ENCODE results near the gene ST6GALNAC4. TPM values are rescaled to one million over a fixed set of nuclear protein-coding genes. Genes with fewer than 3 reads are reported as not detected.
A peak's percentile ranks its signal among the peaks of the same experiment; 100 is the strongest.

ST6GALNAC4 gene
- total RNA-seq (2014; rRNA removed; shearing (Covaris generic); ENCODE audit: low replicate concordance): 4.7 and 26.9 TPM in 2 replicates

- Histone ChIP-seq H3K27me3 (no peaks in the 10 kb centered on the region), H3K9me3 (no peaks in the 10 kb centered on the region), H3K36me3 (peaks cover 7% of the 10 kb centered on the region), H3K4me3 (peak within 1 kb of the TSS; percentile 75)
- peak; percentile 89 for DNase-seq
These were observed at the start of gene ST6GALNAC4 for GRCh38 chr9:127916720-127917581. TSS of gene ST6GALNAC4 (minus strand) at chr9:127917041. CDS start at chr9:127916419, 622 bp downstream.

GRCh38 chr9:127965953-127966352 lies 49.1 kb upstream of the ST6GALNAC4 start:
- H3K9me3 ChIP-seq: no peaks in the 10 kb centered on the region
- DNase-seq: no peak
- peaks cover 18% of the 10 kb centered on the region for H3K36me3 ChIP-seq
- H3K4me3 ChIP-seq: no peak overlapping the region
- H3K27me3 ChIP-seq: no peaks in the 10 kb centered on the region

- Histone ChIP-seq H3K27me3 (no peaks in the 10 kb centered on the region), H3K9me3 (no peaks in the 10 kb centered on the region), H3K4me3 (no peak overlapping the region), H3K36me3 (peaks cover 13% of the 10 kb centered on the region)
- peak; percentile 54 for DNase-seq
These were observed 46.7 kb upstream of the ST6GALNAC4 start for GRCh38 chr9:127963359-127964064.

GRCh38 chr9:127963041-127963358 lies 46.2 kb upstream of the ST6GALNAC4 start:
- Histone ChIP-seq H3K27me3 (no peaks in the 10 kb centered on the region), H3K4me3 (no peak overlapping the region), H3K9me3 (no peaks in the 10 kb centered on the region), H3K36me3 (peaks cover 9% of the 10 kb centered on the region)
- no peak for DNase-seq

- Histone ChIP-seq H3K27me3 (no peaks in the 10 kb centered on the region), H3K4me3 (no peak overlapping the region), H3K9me3 (no peaks in the 10 kb centered on the region), H3K36me3 (peaks cover 11% of the 10 kb centered on the region)
- no peak for DNase-seq
These were observed 45.4 kb upstream of the ST6GALNAC4 start for GRCh38 chr9:127962278-127962677.

GRCh38 chr9:127961613-127962155 lies 44.8 kb upstream of the ST6GALNAC4 start:
- H3K9me3 ChIP-seq: no peaks in the 10 kb centered on the region
- no peaks in the 10 kb centered on the region for H3K27me3 ChIP-seq
- no peak for DNase-seq
- H3K4me3 ChIP-seq: no peak overlapping the region
- peaks cover 14% of the 10 kb centered on the region for H3K36me3 ChIP-seq

GRCh38 chr9:127961155-127961490 lies 44.3 kb upstream of the ST6GALNAC4 start:
- Histone ChIP-seq H3K9me3 (no peaks in the 10 kb centered on the region), H3K4me3 (no peak overlapping the region), H3K27me3 (no peaks in the 10 kb centered on the region), H3K36me3 (peaks cover 14% of the 10 kb centered on the region)
- DNase-seq: no peak

- Histone ChIP-seq H3K36me3 (peaks cover 14% of the 10 kb centered on the region), H3K27me3 (no peaks in the 10 kb centered on the region), H3K4me3 (no peak overlapping the region), H3K9me3 (no peaks in the 10 kb centered on the region)
- no peak for DNase-seq
These were observed 43.7 kb upstream of the ST6GALNAC4 start for GRCh38 chr9:127960410-127961154.

GRCh38 chr9:127959841-127960409 lies 43.1 kb upstream of the ST6GALNAC4 start:
- Histone ChIP-seq H3K9me3 (no peaks in the 10 kb centered on the region), H3K27me3 (no peaks in the 10 kb centered on the region), H3K4me3 (no peak overlapping the region), H3K36me3 (peaks cover 14% of the 10 kb centered on the region)
- no peak for DNase-seq

GRCh38 chr9:127959398-127959797 lies 42.6 kb upstream of the ST6GALNAC4 start:
- DNase-seq: no peak
- H3K4me3 ChIP-seq: no peak overlapping the region
- H3K9me3 ChIP-seq: no peaks in the 10 kb centered on the region
- peaks cover 14% of the 10 kb centered on the region for H3K36me3 ChIP-seq
- H3K27me3 ChIP-seq: no peaks in the 10 kb centered on the region

- no peaks in the 10 kb centered on the region for H3K9me3 ChIP-seq
- H3K4me3 ChIP-seq: no peak overlapping the region
- no peak for DNase-seq
- H3K27me3 ChIP-seq: no peaks in the 10 kb centered on the region
- H3K36me3 ChIP-seq: peaks cover 14% of the 10 kb centered on the region
These were observed 41.9 kb upstream of the ST6GALNAC4 start for GRCh38 chr9:127958728-127959127.

- Histone ChIP-seq H3K36me3 (peaks cover 6% of the 10 kb centered on the region; the same call in 1 of the 2 replicates), H3K4me3 (no peak overlapping the region), H3K27me3 (no peaks in the 10 kb centered on the region), H3K9me3 (no peaks in the 10 kb centered on the region)
- DNase-seq: peak; percentile 46
These were observed 38.6 kb upstream of the ST6GALNAC4 start for GRCh38 chr9:127955294-127956015.

GRCh38 chr9:127954831-127955293 lies 38.0 kb upstream of the ST6GALNAC4 start:
- Histone ChIP-seq H3K36me3 (peaks cover 6% of the 10 kb centered on the region; the same call in 1 of the 2 replicates), H3K27me3 (no peaks in the 10 kb centered on the region), H3K9me3 (no peaks in the 10 kb centered on the region), H3K4me3 (no peak overlapping the region)
- no peak for DNase-seq

- Histone ChIP-seq H3K4me3 (no peak overlapping the region), H3K27me3 (no peaks in the 10 kb centered on the region), H3K36me3 (peaks cover 4% of the 10 kb centered on the region; the same call in 1 of the 2 replicates), H3K9me3 (no peaks in the 10 kb centered on the region)
- DNase-seq: no peak
These were observed 37.1 kb upstream of the ST6GALNAC4 start for GRCh38 chr9:127953768-127954505.

GRCh38 chr9:127953154-127953553 lies 36.3 kb upstream of the ST6GALNAC4 start:
- no peaks in the 10 kb centered on the region for H3K27me3 ChIP-seq
- no peak overlapping the region for H3K4me3 ChIP-seq
- no peaks in the 10 kb centered on the region for H3K9me3 ChIP-seq
- DNase-seq: no peak
- peaks cover 4% of the 10 kb centered on the region; the same call in 1 of the 2 replicates for H3K36me3 ChIP-seq
